T47D (cell line): Measurements from ENCODE around the gene TIMP2.
"Not testable (repeated sequence)": the region's sequence is repeated elsewhere in the genome, so short reads cannot be mapped to it uniquely, and the experiment has no call there.

Experiments
- DNase-seq, 2 experiments: peaks; one replicate each; pipeline versions ENCODE4 v3.0.0 to v3.0.0-alpha.2; 2011 to 2012; ENCODE audit warnings: low read depth in 1 of 2, low spot score in 1 of 2
- JUND ChIP-seq: IDR thresholded peaks from 2 replicates; pipeline ENCODE4 v1.6.1; 2012; ENCODE audit warnings: low read depth
- in situ Hi-C: cut with HindIII; loops from 2 replicates; pipeline ENCODE4 v1.10.0; 2016; ENCODE audit warnings: low sequenced_read_pairs, low pct_unique_long_range_greater_than_20kb

TIMP2 gene

DNA sequence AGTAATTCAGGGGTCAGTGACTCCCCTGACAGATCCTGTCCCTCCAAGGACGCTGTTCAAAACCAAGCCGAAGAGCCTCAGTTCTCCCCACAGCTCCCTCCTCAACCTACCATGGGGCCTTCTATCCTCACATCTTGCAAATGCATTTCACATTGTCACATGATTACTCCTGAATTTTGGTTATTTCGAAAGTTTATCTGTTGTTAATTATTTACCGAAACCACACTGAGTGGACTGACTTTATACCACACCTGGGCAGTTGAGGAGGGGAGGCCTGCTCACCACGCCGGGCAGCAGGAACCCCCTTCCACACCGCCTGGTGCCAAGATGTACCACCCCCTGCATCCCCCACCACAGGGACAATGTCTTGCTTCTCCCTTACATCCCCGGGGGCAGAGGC lies 4.7 kb downstream of the TIMP2 start:
- in situ Hi-C loops = no loop called here
- TF ChIP-seq JUND = no peak
- DNase-seq = no peak

DNA sequence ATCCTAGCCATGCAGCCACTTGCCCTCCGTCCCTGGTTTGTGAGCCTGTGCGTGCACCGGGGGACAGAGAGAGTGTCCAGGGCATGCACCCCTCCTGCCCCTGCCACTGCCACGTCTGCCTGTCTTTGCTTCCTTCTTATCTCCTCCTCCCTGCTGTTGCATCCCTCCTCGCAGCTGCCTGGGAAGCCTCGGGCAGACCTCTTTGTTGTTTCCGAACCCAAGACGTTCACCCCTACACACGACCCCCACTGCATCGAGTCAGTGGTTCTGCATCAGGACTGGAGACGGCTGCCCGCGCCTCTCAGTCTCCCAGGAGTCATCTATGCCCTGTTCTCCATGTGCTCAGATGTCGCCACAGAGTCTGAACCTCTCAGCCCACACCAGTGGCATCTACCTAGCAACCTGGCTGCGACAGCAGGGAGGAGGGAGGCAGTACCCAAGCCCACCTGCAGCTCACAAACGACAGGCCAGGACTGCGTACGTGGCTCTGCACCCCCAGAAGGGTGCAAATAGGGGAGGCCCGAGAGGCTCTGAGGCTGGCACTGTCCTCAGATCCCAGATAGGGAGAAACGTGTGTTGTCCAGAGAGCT lies 5.2 kb downstream of the TIMP2 start:
- DNase-seq = no peak
- in situ Hi-C loops = no loop called here
- no peak for TF ChIP-seq JUND

DNA sequence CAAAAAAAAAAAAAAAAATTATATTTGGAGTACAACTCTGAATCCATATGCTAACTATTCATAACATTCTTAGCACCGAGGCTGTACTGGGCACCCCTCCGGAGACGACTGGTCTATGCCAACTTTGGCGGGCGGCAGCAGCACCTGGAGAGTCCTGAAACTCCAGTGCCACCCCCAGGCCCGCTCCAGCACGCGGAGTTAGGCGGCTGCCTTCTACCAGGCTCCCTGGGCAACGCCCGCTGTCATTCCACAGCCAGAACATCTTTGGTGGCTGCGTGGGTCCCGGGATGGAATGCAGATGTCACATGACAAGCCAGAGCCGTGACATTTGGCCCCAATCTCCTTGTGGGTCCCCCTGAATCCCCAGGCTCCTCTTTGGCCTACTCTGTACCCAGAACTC lies 6.2 kb downstream of the TIMP2 start:
- TF ChIP-seq JUND = no peak
- DNase-seq = no peak
- in situ Hi-C loops = no loop called here

DNA sequence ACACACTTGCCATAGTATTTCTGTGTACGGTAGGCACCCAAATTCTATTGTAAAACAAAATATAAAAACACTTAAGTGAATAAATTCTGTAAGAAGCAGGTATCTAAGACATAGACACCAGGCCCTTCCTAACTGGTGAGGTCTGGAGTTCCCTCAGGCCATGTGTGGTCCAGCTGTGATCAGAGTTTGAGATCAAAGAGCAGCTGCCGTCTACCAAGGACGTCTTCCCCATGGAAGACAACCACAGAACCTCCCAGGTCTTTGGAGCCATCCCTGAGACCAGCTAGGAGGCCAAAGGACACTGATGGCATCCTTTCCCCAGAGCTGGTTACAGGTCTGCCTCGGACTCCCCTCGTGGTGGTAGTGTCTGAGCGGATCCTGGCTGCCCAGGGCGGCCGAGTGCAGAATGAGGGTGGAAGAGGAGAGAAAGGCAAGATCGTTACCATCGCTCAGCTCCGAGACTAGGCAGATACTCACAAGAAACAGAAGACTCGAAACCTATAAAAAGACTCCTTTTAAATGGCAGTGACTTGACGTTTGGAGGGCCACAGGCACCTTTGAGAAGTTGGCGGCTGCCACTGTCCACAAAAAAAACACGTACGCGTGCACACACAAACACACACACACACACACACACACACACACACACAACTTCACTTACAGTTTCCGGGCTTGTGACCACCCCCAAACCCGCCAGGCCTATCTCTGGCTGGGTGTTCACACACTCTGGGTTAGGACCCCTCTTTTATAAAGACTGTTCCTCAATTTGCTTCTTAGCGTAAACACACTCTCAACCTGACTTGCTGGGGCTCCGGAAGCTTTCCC lies 7.5 kb downstream of the TIMP2 start:
- no peak for TF ChIP-seq JUND
- DNase-seq = no peak
- in situ Hi-C loops = no loop called here

DNA sequence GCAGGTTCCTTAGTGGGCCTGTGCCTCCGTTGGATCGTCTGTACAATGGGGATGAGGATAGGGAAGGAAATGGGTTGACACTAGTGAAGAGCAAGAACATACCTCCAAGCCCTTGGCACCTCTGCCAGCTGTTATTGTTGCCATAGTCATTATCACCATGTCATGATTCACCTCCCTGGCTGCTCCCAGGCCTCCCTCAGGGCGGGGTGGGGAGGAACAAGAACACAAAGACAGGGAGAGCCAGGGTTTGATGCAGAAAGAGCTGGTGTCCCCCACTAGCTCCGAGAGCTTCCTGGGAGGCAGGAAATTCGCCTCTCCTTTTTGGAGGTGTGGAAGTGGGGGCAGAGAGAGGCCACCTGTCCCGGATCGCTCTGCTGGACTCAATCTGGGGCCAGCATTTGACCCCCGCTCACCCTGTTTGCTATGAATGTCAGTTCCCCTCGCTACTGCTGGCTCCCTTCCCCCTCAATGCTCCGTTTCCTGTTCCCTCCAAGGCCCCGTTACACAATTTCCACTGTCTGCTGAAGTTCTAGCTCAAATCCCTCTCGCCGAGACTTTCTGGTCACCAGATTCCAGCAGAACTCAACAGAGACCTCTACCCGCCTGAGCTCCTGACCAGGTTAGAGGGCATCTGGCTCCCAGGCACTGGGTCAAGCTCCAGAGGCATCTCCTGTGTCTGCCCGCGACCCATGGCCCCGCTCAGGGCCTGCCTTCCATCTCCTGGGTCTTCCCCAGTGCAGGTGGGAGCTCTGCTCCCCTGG lies 9.1 kb downstream of the TIMP2 start:
- TF ChIP-seq JUND = no peak
- DNase-seq = no peak
- in situ Hi-C loops = no loop called here

DNA sequence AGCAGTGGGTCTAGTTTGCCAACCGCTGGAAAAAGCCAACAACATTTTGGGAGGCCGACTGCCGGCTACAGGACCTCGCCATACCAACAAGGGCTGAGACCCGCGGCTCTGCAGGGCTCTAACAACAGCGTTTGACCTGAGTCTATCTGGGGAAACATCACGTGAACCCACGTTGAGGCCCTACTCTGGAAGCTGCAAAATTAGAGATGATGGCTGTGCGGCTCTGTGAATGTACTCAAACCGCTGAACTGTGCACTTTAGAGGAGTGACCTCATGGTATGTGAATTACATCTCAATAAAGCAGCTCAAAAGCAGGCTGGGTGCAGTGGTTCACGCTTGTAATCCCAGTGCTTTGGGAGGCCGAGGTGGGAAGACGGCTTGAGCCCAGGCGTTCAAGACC lies 12.1 kb downstream of the TIMP2 start:
- no peak for TF ChIP-seq JUND
- no peak for DNase-seq
- in situ Hi-C loops = no loop called here

DNA sequence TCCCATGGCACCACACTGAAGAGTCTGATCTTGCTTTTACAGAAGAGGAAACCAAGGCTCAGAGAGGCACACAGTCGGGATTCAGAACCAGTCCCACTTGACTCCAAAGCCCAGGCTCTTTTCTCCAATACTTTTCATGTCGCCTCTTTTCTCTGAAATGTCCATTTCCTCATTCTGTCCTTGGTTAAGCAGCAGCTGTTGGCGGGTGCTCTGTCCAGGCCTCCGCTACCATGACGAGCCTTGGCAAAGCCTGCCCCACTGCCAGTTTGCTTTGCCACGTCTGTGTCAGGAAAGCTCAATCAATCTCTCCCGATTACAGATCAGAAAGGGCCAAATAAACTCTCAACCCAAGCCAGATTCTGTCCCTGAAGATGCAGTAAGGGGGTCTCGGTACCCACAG lies 13.1 kb downstream of the TIMP2 start:
- in situ Hi-C loops = no loop called here
- no peak for DNase-seq

DNA sequence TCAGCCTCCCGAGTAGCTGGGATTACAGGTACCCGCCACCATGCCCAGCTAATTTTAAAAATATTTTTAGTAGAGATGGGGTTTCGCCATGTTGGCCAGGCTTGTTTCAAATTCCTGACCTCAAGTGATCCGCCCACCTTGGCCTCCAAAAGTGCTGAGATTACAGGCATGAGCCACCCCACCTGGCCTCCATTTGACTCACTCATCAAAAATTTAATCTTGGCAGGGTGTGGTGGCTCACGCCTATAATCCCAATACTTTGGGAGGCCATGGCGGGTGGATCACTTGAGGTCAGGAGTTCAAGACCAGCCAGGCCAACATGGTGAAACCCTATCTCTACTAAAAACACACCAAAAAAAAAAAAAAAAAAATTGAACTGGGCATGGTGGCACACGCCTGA lies 13.6 kb downstream of the TIMP2 start:
- DNase-seq, in situ Hi-C loops: not testable (repeated sequence)

More for the DNA sequence above, 13.1 kb downstream of the TIMP2 start:
- TF ChIP-seq JUND = no peak

DNA sequence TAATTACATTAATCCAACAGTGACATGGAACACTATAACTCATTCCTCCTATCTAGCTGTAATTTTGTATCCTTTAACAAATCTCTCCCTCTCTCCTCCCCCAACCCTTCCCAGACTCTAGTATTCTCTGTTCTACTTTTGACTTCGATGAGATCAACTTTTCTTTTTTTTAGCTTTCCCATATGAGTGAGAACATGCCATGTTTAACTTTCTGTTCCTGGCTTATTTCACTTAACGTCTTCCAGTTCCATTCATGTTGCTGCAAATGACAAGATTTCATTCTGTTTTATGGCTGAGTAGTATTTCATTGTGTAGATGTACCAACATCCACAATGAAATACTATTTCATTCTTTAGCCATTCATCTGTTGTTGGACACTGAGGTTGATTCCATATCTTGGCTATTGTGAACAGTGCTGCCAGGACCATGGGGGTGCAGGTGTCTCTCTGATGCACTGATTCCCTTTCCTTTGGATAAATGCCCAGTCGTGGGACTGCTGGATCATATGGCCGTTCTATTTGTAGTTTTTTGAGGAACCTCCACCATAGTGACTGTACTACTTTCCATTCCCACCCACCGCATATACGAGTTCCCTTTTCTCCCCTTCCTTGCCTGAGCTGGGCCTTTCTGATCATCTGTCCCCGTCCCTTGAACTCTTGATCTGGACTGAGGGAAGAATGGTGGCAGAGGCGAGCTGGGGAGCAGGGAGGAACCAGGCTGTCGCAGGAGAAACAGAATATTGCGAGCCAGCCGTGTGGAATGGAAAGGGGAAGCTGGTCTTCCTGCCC lies 14.5 kb downstream of the TIMP2 start:
- no peak for TF ChIP-seq JUND
- in situ Hi-C loops = no loop called here
- DNase-seq = no peak

DNA sequence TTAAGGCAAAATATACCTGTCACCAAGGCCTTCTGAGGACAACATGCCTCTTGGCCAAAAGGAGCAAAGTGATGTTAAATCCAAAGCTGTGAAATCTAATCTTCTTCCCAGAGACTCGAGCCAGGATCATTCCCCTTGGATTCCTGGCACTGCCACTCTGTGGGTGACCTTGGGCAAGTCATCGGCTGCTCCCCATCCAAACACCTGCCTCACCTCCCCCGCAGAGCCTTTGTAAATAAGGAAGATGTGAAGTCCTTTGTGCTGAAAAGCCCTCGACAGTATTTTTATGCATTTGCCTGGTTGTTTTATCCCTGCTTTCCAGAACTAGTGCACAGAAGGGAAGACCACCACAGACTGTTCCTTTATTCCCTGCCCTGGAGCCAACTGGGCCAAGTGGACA lies 16.8 kb downstream of the TIMP2 start:
- no peak for DNase-seq
- in situ Hi-C loops = no loop called here
- no peak for TF ChIP-seq JUND

DNA sequence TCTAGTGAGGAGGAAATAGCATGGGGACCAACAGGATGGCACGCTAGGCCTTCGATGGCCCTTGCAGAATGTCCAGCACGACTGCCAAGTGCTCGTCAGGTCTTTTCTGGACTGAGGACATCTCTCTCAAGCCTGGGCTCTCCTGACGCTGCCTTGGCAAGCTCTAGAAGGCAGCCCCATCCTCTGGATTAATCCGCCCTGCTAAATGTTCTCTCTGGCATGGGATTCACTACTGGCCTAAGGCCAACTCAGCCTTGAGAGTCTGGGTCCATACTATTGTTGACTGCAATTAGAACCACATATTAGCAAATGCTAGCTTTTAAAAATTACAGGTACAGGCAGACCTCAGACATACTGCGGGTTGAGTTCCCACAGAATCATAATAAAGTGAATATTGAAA lies 19.6 kb downstream of the TIMP2 start:
- DNase-seq = no peak
- in situ Hi-C loops = no loop called here
- TF ChIP-seq JUND = no peak

DNA sequence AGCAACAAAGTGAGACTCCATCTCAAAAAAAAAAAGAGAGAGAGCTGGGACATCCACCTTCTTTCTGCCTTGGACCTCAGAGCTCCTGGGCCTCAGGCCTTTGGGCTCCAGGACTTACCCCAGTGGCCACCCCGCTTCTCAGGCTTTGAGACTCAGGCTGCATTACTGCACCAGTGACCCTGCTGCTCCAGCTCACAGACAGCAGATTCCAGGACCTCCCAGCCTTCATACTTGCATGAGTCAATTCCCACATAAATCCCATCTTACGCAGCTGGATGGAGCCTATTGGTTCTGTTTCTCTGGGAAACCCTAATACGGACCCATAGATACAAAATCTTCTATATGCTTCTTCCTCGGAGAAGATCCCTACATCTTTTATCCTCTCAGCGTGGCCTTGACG lies 20.1 kb downstream of the TIMP2 start:
- no peak for TF ChIP-seq JUND
- in situ Hi-C loops = no loop called here
- no peak for DNase-seq
